GM19023 (cell line): Measurements from ENCODE around the gene RAB28.

Experiments
- ATAC-seq: cut with Tn5 transposase; IDR thresholded peaks from one replicate; pipeline ENCODE4 v1.9.1; 2021; ENCODE audit warnings: mild to moderate bottlenecking, moderate library complexity; ENCODE audit not compliant: unreplicated experiment

The RAB28 gene

DNA sequence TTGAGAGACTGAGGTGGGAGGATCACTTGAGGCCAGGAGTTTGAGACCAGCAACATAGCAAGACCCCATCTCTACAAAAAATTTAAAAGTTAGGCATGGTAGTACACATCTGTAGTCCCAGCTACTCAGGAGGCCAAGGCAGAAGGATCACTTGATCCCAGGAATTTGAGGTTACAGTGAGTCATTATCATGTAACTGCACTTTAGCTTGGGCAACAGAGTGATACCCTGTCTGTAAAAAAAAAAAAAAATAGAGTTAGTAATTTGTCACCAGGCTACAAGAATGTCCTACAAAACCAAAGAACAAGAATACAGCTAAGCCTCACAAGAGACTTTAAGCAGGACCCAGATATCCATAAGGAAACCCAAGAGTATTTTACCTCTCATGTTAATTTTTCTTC is 27.0 kb upstream of the RAB28 start:
- no peak for ATAC-seq

GRCh38 chr4:13509442-13509841 is 25.3 kb upstream of the RAB28 start:
- ATAC-seq: no peak

DNA sequence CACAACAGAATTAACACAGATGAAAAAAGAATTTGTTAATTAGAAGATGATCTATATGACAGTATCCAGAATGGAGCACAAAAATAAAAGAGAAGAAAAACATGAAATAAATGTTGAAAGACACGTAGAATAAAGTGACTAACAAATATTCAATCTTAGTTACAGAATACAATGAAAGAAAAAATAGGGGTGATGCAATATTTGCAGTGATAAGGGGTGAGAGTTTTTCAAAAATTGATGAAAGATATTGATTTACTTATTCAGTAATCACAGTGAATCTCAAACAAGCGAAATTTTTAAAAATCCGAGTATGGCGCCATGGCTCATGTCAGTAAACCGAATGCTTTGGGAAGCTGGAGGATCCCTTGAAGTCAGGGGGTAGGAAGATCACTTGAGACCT is 20.2 kb upstream of the RAB28 start:
- no peak for ATAC-seq

DNA sequence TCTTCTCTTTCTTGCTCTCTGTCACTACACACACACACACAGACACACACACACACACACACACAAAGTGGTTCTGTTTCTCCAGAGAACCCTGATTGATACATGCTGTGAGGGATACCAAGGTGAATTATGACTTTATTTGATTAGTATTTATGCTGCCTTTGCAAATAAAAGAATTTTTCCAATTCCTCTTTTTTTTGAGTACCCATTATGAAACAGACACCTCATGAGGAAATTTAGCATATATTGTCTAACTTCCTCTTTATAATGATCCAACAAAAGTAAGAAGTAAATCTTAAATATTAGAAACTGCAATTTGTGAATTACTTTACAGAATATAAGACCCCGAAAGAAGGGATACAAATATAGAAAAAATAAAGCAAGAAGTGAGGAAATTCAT is 14.3 kb upstream of the RAB28 start:
- ATAC-seq: no peak

- no peak for ATAC-seq
Observed at GRCh38 chr4:13496605-13497004, 12.5 kb upstream of the RAB28 start.

- no peak for ATAC-seq
Observed at GRCh38 chr4:13495753-13496152, 11.6 kb upstream of the RAB28 start.

- ATAC-seq: no peak
Observed at GRCh38 chr4:13493793-13494192, 9.7 kb upstream of the RAB28 start.

DNA sequence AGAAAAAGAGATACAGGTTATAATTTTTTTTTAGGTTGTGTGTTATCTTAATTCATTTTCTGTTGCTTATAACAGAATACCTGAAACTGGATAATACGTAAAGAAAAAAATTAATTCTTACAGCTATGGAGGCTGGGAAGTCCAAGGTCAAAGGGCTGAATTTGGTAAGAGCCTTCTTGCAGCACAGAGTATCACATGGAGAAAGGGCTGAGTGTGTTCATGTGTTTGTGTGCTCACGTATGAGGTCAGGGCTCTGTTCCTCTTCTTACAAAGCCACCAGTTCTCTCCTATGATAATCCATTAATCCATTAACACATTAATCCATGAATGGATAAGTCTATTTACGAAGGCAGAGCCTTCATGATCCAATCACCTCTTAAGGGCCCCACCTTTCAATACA is 8.6 kb upstream of the RAB28 start:
- ATAC-seq: no peak

DNA sequence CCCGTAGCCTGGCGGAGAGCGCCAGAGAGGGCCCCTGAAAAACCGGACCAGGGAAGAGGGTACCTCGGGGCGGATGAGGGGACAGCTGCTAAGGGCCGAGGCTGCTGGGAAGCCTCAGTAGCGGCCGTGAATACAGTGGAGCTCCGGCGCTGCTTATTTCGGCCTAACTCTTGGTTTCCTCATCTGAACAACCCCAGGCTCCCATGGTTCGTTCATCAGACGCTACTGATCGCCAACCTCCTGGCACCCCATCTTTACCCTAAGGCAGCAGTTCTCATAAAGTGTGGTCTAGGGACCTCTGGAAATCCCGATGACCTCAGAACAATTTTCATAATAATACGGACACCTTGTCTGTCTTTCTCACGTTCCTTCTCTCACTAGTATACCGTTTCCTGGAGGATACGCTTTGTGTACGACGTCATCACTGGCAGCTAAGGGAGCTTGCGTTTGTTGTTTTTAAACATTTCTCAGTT is 645 bp upstream of the RAB28 start:
- peak; percentile 33 for ATAC-seq

DNA sequence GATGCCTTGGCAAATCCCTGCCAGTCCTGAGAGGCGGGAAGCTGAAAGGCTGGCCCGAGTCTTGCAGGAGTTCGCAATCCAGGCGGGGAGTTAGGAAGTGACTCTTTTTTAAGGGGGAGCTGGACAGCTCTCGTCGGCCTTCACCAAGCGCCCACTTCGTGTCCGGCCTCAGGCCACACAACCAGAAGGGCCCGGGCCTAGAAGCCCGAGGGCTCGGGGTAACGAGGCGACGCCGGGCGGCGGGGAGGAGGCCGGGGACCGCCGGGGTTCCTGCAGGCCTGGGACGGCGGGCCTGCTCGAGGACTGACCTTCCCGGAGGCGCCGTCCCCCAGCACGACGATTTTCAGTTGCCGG is 395 bp downstream of the RAB28 start:
- peak; percentile 29 for ATAC-seq

GRCh38 chr4:13483136-13483767 is 888 bp downstream of the RAB28 start:
- ATAC-seq: peak; percentile 4

DNA sequence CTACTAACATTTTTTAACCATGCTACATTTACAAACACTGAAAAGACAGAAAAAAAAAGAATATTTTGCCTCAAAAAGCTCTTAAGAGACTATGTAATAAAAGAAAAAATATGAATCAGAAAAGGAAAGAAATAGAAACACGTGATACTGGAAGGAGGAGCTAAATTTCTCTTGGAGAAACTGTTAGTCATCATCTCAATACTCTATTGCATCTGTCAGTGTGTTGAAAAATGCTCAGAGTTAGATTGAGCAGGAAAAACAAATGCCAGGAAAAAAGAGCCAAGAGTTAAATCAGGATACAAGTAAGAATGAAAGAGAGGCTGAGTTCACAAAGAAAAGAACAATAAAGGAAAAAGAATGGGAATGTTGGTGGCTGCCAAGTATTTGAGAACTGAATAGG is 2.6 kb downstream of the RAB28 start:
- no peak for ATAC-seq

- no peak for ATAC-seq
Observed at GRCh38 chr4:13478707-13479106, 5.4 kb downstream of the RAB28 start.

GRCh38 chr4:13478131-13478530 is 6.0 kb downstream of the RAB28 start:
- ATAC-seq: no peak

- no peak for ATAC-seq
Observed at GRCh38 chr4:13476915-13477314, 7.2 kb downstream of the RAB28 start.

DNA sequence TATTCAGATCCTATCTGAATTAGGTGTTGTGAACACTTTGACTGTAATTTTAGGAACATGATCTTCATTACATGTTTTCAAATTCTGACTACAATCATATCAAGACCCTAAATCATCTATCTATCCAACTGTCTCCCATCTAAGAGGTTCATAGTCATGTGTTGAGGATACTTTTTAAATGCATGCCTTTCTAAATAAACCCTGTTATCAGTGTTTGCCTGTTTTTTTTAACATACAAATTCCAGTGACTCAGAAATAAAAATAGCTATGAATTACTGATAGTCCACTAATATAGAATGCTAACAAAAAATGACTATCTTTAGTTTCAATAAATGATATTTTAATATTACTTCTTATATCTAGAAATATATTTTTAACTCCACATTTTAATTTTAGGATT is 8.0 kb downstream of the RAB28 start:
- ATAC-seq: no peak

GRCh38 chr4:13471400-13471799 is 12.7 kb downstream of the RAB28 start:
- no peak for ATAC-seq

- peak; percentile 69 for ATAC-seq
Observed at GRCh38 chr4:13470379-13470778, 13.8 kb downstream of the RAB28 start.

GRCh38 chr4:13464973-13465372 is 19.2 kb downstream of the RAB28 start:
- ATAC-seq: no peak

GRCh38 chr4:13464543-13464942 is 19.6 kb downstream of the RAB28 start:
- ATAC-seq: no peak

GRCh38 chr4:13461191-13461905 is 22.8 kb downstream of the RAB28 start:
- no peak for ATAC-seq

GRCh38 chr4:13455411-13455810 is 28.7 kb downstream of the RAB28 start:
- no peak for ATAC-seq

- no peak for ATAC-seq
Observed at GRCh38 chr4:13454786-13455185, 29.4 kb downstream of the RAB28 start.
